Urinary bladder (tissue), 4 donors: ENCODE results near the gene TNS3. TPM values are rescaled to one million over a fixed set of nuclear protein-coding genes. Genes with fewer than 3 reads are reported as not detected.
"Not testable (repeated sequence)": the region's sequence is repeated elsewhere in the genome, so short reads cannot be mapped to it uniquely, and the experiment has no call there.

ENCODE experiments used
- DNase-seq: peaks from one replicate; pipeline ENCODE4 v3.0.0-alpha.2; 2015; ENCODE audit errors: extremely low spot score
- H3K27ac ChIP-seq: one replicate; pipeline ENCODE4 v1.5.1; 2013; ENCODE audit warnings: low read depth, mild to moderate bottlenecking, moderate library complexity
- H3K36me3 ChIP-seq: one replicate; pipeline ENCODE4 v1.6.1; 2013; ENCODE audit warnings: mild to moderate bottlenecking, moderate library complexity; ENCODE audit not compliant: insufficient read depth
- H3K4me1 ChIP-seq: one replicate; pipeline ENCODE4 v1.6.1; 2013; ENCODE audit warnings: mild to moderate bottlenecking, moderate library complexity; ENCODE audit not compliant: insufficient read depth
- H3K4me3 ChIP-seq: one replicate; pipeline ENCODE4 v1.5.1; 2013; ENCODE audit warnings: low read depth, low read length
- WGBS: extraction: QIAGEN DNeasy Blood & Tissue Kit; methylation state at CpG from one replicate; pipeline ENCODE4 v1.1.7; 2013; 5-methylcytosine and 5-hydroxymethylcytosine counted together
- polyA plus RNA-seq: library from polyadenylated mRNA; stranded (reverse); fragments of 200-250 nt; gene quantifications from one replicate; pipeline ENCODE4 v1.2.3, GENCODE V29; 2013
- total RNA-seq: library from RNA; depleted of rRNA; stranded (reverse); fragments of >200 nt; gene quantifications from one replicate; pipeline ENCODE4 v1.2.3, GENCODE V29; 2014
- donor health status: healthy with polysubstance abuse.
- donor health status: healthy.

TNS3 gene
- total and polyA plus RNA-seq, 2 donors: 15.5 to 71.3 TPM

GRCh38 chr7:47471831-47472230 is 110.1 kb downstream of the TNS3 start:
- no peak overlapping the region for H3K27ac ChIP-seq
- no peak for DNase-seq
- WGBS: 77% methylated on average over 3 of the region's 3 CpGs
- no peak overlapping the region for H3K4me3 ChIP-seq
- no peaks in the 10 kb centered on the region for H3K36me3 ChIP-seq
- no peaks in the 10 kb centered on the region for H3K4me1 ChIP-seq

DNA sequence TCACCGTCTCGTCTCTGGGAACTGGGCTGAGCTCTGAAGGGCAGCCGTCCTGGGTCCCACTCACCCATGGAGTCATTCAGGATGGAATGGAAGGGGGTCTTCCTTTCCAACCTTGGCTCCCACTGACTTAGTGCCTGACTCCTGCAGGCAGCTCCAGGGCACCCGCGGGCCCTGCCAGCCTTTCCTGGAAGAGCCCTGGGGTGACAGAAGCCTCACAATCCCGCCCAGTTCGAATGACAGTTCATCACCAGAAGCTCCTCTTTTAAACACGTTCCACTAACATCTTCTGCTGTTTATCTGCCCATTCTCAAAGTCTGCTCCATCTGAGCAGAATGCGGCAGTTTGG is 110.6 kb downstream of the TNS3 start:
- Histone ChIP-seq H3K4me3 (no peak overlapping the region), H3K36me3 (no peaks in the 10 kb centered on the region), H3K27ac (no peak overlapping the region), H3K4me1 (no peaks in the 10 kb centered on the region)
- no peak for DNase-seq
- WGBS: 92% methylated on average over 9 of the region's 9 CpGs

DNA sequence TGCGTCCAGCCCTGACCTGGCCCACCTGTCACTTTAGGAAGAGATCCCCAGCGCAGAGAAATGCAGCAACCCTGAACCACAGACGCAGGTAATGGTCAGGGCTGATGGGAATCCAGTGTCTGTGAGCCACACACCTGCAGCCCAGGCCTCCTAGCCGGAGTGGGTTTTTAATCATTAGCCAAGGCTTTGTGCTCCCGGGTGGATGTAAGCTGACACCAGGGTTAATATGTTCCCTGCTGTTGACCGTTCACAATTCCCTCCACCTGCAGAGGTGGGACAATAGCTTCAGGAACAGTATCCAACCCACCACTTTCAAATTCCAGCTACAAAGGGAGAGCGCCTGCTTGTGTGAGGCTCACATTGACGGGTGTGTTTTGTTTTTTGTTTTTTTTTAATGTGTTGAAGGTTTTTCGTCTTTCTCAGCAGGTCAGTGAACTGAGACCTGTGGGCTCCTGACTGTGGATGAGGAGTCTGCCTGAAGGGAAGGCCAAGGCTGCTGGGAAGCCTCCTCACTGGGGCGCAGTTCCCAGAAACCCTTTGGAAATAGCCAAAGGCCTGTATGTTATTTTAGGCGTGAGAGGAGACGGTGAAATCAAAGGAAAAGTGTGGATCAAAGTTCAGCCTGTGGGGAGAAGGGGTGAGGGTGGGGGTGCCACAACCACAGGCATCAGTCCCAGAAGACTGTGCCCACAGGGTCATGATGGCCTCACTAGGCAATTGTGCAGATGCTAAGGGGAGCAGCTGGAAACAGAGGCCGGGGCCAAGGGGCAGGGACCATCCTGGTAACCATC is 111.1 kb downstream of the TNS3 start:
- Histone ChIP-seq H3K27ac (no peak overlapping the region), H3K4me1 (no peaks in the 10 kb centered on the region), H3K36me3 (no peaks in the 10 kb centered on the region), H3K4me3 (no peak overlapping the region)
- no peak for DNase-seq
- 81% methylated on average over 13 of the region's 13 CpGs for WGBS

GRCh38 chr7:47469846-47470245 is 112.1 kb downstream of the TNS3 start:
- H3K36me3 ChIP-seq, H3K4me1 ChIP-seq, DNase-seq, H3K4me3 ChIP-seq, H3K27ac ChIP-seq: not testable (repeated sequence)
- 87% methylated on average over 5 of the region's 5 CpGs for WGBS

GRCh38 chr7:47466832-47467231 is 115.1 kb downstream of the TNS3 start:
- 96% methylated on average over 4 of the region's 4 CpGs for WGBS

DNA sequence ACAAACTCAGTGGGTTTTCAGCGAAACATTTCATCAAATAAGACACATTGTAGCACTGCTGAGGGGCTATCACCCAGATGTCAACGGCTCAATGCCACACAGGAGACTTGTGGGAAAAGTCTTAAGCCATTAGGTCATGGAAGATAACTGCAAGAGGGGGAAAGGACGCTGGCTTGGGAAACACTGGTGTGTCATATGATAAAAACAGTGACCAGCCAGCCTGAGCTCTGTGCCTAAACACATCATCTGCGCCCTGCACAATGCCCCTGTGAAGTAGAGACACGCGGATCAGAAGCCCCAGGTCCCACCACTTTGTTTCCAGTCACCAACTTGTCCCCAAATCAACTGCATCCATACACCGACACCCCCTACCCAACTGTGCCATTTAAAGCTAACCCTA is 116.7 kb downstream of the TNS3 start:
- 77% methylated on average over 7 of the region's 7 CpGs for WGBS
- Histone ChIP-seq H3K4me1 (no peaks in the 10 kb centered on the region), H3K27ac (no peak overlapping the region), H3K4me3 (no peak overlapping the region), H3K36me3 (no peaks in the 10 kb centered on the region)
- no peak for DNase-seq

More at GRCh38 chr7:47466832-47467231, 115.1 kb downstream of the TNS3 start:
- no peak for DNase-seq
- Histone ChIP-seq H3K4me3 (no peak overlapping the region), H3K36me3 (no peaks in the 10 kb centered on the region), H3K27ac (no peak overlapping the region), H3K4me1 (no peaks in the 10 kb centered on the region)

DNA sequence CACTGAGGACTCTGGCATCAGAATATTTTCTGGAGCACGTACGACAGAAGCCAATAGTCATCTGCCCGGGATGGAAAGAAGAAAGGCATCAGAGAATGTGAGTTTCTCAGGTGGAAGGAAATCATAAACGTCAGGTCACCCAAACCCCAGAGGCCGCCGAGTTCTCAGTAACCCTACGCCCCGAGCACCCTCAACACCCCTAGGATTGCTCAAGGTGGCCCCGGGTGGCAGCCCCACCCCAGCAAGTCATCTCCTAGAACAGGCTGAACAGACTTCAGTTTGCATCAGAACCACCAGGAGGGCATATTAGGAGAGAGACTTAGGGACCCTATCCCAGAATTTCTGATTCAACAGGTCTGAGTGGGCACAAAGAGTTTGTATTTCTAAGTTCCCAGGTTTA is 117.6 kb downstream of the TNS3 start:
- Histone ChIP-seq H3K36me3 (no peaks in the 10 kb centered on the region), H3K27ac (no peak overlapping the region), H3K4me3 (no peak overlapping the region), H3K4me1 (no peaks in the 10 kb centered on the region)
- no peak for DNase-seq
- WGBS: 95% methylated on average over 9 of the region's 9 CpGs

- no peaks in the 10 kb centered on the region for H3K4me1 ChIP-seq
- no peaks in the 10 kb centered on the region for H3K36me3 ChIP-seq
- no peak overlapping the region for H3K27ac ChIP-seq
- 93% methylated on average over 4 of the region's 4 CpGs for WGBS
- H3K4me3 ChIP-seq: no peak overlapping the region
- DNase-seq: no peak
Observed at GRCh38 chr7:47461746-47462145, 120.2 kb downstream of the TNS3 start.

DNA sequence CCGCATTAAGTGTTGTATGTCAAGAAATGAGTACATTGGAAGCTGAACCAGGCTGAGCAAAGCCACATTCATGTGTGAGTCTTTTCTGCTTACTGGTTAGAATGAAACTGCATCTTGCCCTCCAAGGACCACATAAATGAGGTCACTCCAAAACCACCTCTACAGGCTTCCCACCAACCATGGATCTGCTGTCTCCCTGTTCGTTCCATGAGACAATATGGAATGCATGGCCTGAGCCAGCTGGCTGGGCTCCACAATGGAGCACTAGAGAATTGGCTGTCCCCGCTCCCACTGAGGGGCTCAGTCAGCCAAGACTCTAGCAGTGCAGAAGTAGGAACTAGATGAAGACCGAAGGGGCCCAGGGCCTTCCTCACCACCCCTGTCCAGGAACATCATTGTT is 120.8 kb downstream of the TNS3 start:
- no peak overlapping the region for H3K27ac ChIP-seq

DNA sequence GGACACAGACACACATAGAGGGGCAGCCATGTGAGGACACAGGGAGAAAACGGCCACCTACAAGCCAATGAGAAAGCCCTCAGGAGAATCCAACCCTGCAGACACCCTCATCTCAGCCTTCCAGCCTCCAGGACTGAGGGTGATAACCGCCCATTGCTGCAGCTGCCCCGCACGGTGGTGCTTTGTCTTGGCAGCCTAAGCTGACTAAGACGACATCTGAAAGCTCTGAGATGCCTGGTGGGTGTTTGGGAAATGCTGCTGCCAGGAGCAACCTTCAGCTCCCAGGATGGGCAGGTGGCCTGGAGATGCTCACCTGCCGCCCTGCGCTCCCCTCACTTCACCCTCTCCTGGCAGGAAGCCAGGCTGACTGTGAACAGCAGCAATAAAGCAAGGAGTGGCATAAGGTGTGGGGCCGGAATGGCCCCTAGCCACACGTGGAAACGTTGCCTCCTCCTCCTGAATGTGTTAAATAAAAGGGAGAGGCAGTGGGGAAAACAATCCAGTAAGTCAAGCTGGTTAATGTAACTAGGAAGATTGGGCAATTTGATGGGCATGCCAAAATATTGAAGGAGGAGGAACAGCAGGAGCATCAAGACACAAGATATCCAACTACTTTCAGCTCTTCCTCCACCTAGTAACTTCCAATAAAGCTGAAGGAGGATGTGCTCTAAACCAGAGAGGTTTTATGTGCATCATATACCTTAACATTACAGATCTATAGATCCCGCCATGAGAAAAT is 121.5 kb downstream of the TNS3 start:
- WGBS: 86% methylated on average over 11 of the region's 11 CpGs
- no peak for DNase-seq
- Histone ChIP-seq H3K27ac (no peak overlapping the region), H3K4me3 (no peak overlapping the region), H3K4me1 (no peaks in the 10 kb centered on the region), H3K36me3 (no peaks in the 10 kb centered on the region)

More for the DNA sequence above, 120.8 kb downstream of the TNS3 start:
- no peaks in the 10 kb centered on the region for H3K4me1 ChIP-seq
- DNase-seq: no peak
- no peaks in the 10 kb centered on the region for H3K36me3 ChIP-seq
- WGBS: 51% methylated on average over 4 of the region's 4 CpGs
- no peak overlapping the region for H3K4me3 ChIP-seq

DNA sequence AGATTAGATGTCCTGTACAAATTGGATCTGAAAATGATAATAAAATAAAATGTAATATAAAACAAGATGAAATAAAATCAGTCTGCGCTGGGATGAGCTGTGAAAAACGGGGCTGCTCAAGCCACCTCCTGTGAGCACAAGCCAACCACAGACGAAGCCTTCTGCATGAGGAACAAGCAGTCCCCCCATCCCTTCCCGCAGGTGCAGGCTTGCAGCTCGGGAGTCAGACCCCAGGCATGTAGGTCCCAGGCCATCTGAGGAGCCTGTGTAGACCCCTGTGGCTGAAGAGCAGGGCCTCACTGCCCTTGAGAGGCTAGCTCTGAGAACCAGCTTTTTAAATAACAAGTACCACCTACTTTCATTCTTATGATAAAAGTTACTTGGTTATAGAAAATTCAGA is 123.4 kb downstream of the TNS3 start:
- H3K36me3 ChIP-seq: no peaks in the 10 kb centered on the region
- no peak overlapping the region for H3K4me3 ChIP-seq
- H3K4me1 ChIP-seq: no peaks in the 10 kb centered on the region
- DNase-seq: no peak
- 68% methylated on average over 5 of the region's 5 CpGs for WGBS
- no peak overlapping the region for H3K27ac ChIP-seq

GRCh38 chr7:47458057-47458456 is 123.9 kb downstream of the TNS3 start:
- no peak overlapping the region for H3K4me3 ChIP-seq
- no peaks in the 10 kb centered on the region for H3K4me1 ChIP-seq
- no peak for DNase-seq
- no peaks in the 10 kb centered on the region for H3K36me3 ChIP-seq
- H3K27ac ChIP-seq: no peak overlapping the region
- WGBS: 59% methylated on average over 5 of the region's 5 CpGs

DNA sequence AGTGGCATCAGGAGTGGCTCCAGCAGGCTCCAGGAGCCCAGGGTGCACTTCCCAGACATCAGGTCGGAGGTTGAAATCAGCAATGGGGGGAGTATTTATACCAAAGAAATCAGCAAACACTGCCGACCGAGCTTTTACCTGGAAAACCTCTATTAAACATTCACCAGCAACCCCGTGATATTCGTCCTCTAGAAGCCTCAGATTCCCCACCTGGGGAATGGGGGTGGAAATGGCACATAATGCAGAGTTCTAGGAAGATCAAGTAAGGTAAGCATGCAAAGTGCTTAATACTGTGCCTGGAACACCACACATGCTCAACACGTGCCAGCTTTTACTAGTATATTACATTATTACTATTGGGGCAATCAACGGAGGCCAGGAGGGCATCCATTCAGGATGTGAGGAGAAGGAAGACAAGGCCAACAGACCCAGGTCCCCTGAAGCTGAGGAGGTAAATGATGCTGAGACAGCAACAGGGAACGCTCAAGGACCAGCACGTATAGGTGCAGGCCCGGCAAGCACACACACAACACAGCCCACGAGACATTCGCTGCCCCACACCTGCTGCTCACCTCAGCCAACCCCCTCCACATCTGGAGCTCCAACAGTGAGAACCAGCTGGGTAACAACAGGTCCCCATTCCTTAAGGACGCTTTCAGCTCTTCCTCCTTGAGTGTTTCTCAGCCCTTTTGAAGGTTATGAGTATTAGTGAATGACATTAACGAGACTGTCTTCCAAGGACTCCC is 125.5 kb downstream of the TNS3 start:
- Histone ChIP-seq H3K4me1 (no peaks in the 10 kb centered on the region), H3K27ac (no peak overlapping the region), H3K36me3 (no peaks in the 10 kb centered on the region), H3K4me3 (no peak overlapping the region)
- DNase-seq: no peak
- WGBS: 96% methylated on average over 14 of the region's 14 CpGs

- no peaks in the 10 kb centered on the region for H3K4me1 ChIP-seq
- no peak overlapping the region for H3K27ac ChIP-seq
- H3K36me3 ChIP-seq: no peaks in the 10 kb centered on the region
- H3K4me3 ChIP-seq: no peak overlapping the region
- 96% methylated on average over 5 of the region's 5 CpGs for WGBS
- no peak for DNase-seq
Observed at GRCh38 chr7:47455872-47456185, 126.1 kb downstream of the TNS3 start.
